RKO (cell line): ENCODE data around the gene FBLIM1.

Experiments
- DNase-seq: peaks from one replicate; pipeline ENCODE4 v3.0.0-alpha.2; 2016; ENCODE audit warnings: low spot score

The FBLIM1 gene

DNA sequence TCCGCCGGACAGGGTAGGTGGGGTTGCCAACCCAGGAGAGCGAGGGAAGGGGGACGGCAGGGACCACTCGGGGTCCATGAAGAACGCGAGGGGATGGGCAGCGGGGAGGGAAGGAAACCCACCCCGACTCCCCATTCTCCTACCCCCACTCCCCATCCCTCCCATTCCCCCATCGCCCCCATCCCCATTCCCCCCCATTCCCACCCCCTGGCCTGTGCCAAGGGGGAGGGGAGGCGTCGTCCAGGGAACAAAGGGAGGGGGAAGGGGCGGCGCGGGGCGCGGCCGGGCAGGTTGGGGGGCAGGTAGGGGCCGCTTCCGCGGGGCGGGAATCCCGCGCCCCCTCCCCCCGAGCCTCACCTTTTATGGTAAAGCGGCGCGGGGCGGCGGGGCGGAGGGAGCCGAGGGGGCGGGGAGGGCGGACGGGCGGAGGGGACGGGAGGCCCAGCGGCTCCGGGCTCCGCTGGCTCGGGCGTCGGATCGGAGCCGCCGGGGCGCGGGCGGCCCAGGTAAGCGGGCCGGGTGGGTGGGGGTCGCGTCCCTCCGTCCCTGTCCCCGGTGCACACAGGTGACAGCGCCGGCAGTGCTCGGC is at the start of gene FBLIM1:
FBLIM1 (plus strand) TSS at position 453 of the 589 bp plus-strand sequence. CDS start 6,189 bp downstream, outside the sequence.
- no peak for DNase-seq

- no peak for DNase-seq
These were observed 49.4 kb upstream of the FBLIM1 start for GRCh38 chr1:15709226-15709625.

- DNase-seq = no peak
These were observed 46.4 kb upstream of the FBLIM1 start for GRCh38 chr1:15712168-15712567.

GRCh38 chr1:15714406-15715136 is 44.0 kb upstream of the FBLIM1 start:
- no peak for DNase-seq

GRCh38 chr1:15717418-15718125 is 41.0 kb upstream of the FBLIM1 start:
- DNase-seq = no peak

DNA sequence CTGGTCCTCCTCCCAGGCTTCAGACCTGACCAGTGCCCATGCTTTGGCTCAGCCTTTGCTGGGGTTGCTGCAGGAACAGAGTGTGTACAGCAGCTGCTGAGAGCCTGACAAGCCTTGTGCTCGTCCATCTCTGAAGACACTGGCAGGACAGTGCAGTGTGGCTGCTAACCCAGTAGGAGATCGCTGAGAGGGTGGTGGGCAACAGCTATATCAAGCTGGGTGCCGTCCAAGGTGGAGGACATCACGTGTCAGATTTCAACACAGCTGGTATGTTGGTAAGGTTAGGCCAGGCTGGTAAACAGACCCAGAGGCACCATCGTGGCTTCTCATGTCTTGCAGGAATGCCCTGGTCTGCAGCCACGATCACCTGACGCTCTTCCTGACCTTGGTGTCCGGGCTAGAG is 40.4 kb upstream of the FBLIM1 start:
- DNase-seq = no peak

GRCh38 chr1:15719381-15720120 is 39.0 kb upstream of the FBLIM1 start:
- DNase-seq = no peak

DNA sequence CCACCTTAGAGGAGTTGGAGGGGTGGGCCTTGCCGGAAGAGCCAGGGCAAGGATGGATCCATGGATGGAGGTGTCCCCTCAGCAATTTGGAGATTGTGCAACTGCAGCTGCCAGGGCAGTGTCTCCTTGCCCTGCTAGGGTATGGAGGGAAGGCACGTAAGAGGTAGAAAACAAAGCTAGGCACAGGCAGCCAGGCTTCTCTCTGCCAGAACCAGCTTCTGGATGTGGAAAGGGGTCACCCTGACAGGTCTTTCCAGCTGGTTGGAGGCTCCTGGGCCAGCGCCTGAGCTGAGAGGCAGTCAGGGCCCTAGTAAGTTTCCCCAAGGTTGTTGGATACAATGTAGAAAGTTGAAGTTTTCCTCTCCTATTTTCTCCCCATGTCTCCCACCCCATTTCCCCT is 37.7 kb upstream of the FBLIM1 start:
- no peak for DNase-seq

- no peak for DNase-seq
These were observed 36.2 kb upstream of the FBLIM1 start for GRCh38 chr1:15722411-15722810.

GRCh38 chr1:15722836-15723532 is 35.6 kb upstream of the FBLIM1 start:
- no peak for DNase-seq

DNA sequence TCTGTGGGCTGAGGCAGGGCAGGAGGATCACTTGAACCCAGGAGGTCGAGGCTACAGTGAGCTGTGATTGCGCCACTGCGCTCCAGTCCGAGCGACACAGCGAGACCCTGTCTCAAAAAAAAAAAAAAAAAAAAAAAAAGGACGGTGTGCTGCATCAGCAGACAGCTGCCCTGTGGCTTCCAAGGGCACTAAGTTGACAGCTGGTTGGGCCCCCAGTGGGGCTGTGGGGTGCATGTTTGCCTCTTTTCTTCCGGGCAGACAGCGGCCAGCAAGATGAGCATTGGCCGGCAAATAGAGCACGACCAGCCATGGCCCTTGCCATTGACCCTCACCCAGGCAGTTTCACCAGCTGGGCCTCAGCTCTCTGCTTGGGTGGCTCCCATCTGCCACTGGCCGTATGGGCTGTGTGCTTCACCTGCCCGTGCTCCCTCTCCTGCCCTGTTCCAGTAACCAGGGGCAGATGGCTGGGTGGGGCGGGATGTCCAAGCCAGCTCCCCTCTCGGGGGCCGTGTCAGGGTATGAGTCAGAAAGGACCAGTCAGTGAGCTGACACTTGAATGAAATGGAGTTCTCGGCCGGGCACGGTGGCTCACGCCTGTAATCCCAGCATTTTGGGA is 34.9 kb upstream of the FBLIM1 start:
- no peak for DNase-seq

- no peak for DNase-seq
These were observed 33.4 kb upstream of the FBLIM1 start for GRCh38 chr1:15724949-15725880.

GRCh38 chr1:15726508-15726907 is 32.1 kb upstream of the FBLIM1 start:
- DNase-seq = no peak

- no peak for DNase-seq
These were observed 31.6 kb upstream of the FBLIM1 start for GRCh38 chr1:15727021-15727420.

DNA sequence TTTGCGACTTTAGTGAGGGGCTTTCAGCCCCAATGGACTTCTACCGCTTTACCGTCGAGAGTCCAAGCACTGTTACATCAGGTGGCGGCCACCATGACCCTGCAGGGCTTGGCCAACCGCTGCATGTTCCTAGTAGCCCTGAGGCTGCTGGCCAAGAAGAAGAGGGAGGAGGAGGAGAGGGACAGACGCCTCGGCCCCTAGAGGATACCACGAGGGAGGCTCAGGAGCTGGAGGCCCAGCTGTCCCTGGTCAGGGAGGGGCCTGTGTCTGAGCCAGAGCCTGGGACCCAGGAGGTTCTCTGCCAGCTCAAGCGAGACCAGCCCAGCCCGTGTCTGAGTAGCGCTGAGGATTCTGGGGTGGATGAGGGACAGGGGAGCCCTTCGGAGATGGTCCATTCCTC is 31.2 kb upstream of the FBLIM1 start:
- DNase-seq = no peak

GRCh38 chr1:15727866-15728534 is 30.6 kb upstream of the FBLIM1 start:
- DNase-seq = no peak

- no peak for DNase-seq
These were observed 29.5 kb upstream of the FBLIM1 start for GRCh38 chr1:15728937-15729657.

- no peak for DNase-seq
These were observed 28.2 kb upstream of the FBLIM1 start for GRCh38 chr1:15730423-15730822.

GRCh38 chr1:15730936-15731335 is 27.7 kb upstream of the FBLIM1 start:
- no peak for DNase-seq
